Measurements from ENCODE around the gene EMB. TPM values are rescaled to one million over a fixed set of nuclear protein-coding genes. Genes with fewer than 3 reads are reported as not detected.
"Not testable (repeated sequence)": the region's sequence is repeated elsewhere in the genome, so short reads cannot be mapped to it uniquely, and the experiment has no call there.

Gene EMB
- total and polyA plus RNA-seq, 8 donors = 0.93 to 9.3 (median 2.9) TPM

GRCh38 chr5:50415912-50416311 is 25.2 kb downstream of the EMB start:
- 42 to 49% methylated on average over 4 of the region's 4 CpGs for WGBS, 2 donors
- Histone ChIP-seq H3K36me3 (no peaks in the 10 kb centered on the region), H3K27me3 (no peaks in the 10 kb centered on the region), H3K4me3 (no peak overlapping the region), H3K4me1 (no peaks in the 10 kb centered on the region), H3K27ac (no peak overlapping the region), H3K9me3 (no peaks in the 10 kb centered on the region)
- intact Hi-C loops (cut with DNase I) = no loop called here
- ATAC-seq (no peak), FAIRE-seq (no peak), DNase-seq (no peak)
- no peak for TF ChIP-seq CTCF (IDR thresholded peaks at IDR 0.05)

DNA sequence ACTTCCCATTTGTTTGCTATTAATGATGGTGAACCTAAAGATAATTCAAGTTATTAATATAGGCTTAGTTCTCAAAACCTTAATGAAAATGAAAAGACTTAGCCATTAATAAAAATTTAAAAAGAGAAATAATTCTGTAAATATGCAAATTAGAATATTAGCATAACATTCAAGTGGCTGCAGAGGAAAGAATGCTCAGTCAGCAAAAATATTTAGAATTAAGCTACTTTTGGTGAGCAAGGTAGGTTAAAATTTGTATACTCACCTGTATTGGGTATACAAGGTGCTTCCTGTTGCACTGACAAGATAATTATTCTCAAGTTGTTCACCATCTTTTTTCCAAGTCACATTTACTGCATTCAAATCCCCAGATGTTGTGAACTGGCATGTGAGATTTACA is 30.2 kb downstream of the EMB start:
- H3K4me1 ChIP-seq; H3K9me3 ChIP-seq; DNase-seq; H3K4me3 ChIP-seq; intact Hi-C loops (cut with DNase I); H3K27me3 ChIP-seq; H3K36me3 ChIP-seq; H3K27ac ChIP-seq; ATAC-seq: not testable (repeated sequence)
- FAIRE-seq = peak; percentile 74

GRCh38 chr5:50406877-50407276 is 34.2 kb downstream of the EMB start:
- ATAC-seq (no peak), FAIRE-seq (no peak), DNase-seq (no peak)
- Histone ChIP-seq H3K27ac (no peak overlapping the region), H3K4me3 (no peak overlapping the region), H3K36me3 (no peaks in the 10 kb centered on the region), H3K4me1 (no peaks in the 10 kb centered on the region), H3K27me3 (no peaks in the 10 kb centered on the region), H3K9me3 (no peaks in the 10 kb centered on the region)
- WGBS, 2 donors = 37 to 63% methylated on average over 1 of the region's 1 CpG
- intact Hi-C loops (cut with DNase I) = no loop called here
- TF ChIP-seq CTCF (IDR thresholded peaks at IDR 0.05) = no peak

DNA sequence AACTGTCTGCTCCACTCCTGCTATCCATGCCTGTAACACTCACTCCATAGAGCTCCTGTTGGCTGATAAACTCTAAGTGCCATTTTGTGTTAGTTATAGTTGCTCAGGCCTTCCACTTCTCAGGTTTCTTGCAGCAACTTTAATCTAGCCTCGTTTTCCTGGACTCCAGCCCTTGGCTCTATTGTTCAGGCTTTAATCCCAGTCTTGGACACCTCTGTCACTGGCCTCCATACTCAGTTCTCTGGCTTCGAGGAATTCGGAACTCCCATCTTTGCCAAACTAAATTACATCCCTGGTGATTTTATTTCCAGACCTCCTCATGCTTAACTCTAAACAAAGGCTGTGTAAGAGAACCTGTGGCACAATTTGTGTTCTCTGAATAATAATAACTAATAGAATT is 39.8 kb downstream of the EMB start:
- Histone ChIP-seq H3K9me3 (no peaks in the 10 kb centered on the region), H3K27me3 (no peaks in the 10 kb centered on the region), H3K27ac (no peak overlapping the region), H3K36me3 (no peaks in the 10 kb centered on the region), H3K4me3 (no peak overlapping the region), H3K4me1 (no peaks in the 10 kb centered on the region)
- FAIRE-seq (no peak), ATAC-seq (no peak), DNase-seq (no peak)
- 48 to 66% methylated on average over 3 of the region's 3 CpGs for WGBS, 2 donors
- no peak for TF ChIP-seq CTCF (IDR thresholded peaks at IDR 0.05)
- intact Hi-C loops (cut with DNase I) = no loop called here

- H3K4me3 ChIP-seq; DNase-seq; H3K9me3 ChIP-seq; ATAC-seq; H3K27me3 ChIP-seq; intact Hi-C loops (cut with DNase I); H3K27ac ChIP-seq; H3K4me1 ChIP-seq; H3K36me3 ChIP-seq; FAIRE-seq: not testable (repeated sequence)
- whole genome bisulfite sequencing, 2 donors = 44 to 56% methylated on average over 2 of the region's 2 CpGs
Observed at GRCh38 chr5:50393925-50394609, 47.0 kb downstream of the EMB start.

DNA sequence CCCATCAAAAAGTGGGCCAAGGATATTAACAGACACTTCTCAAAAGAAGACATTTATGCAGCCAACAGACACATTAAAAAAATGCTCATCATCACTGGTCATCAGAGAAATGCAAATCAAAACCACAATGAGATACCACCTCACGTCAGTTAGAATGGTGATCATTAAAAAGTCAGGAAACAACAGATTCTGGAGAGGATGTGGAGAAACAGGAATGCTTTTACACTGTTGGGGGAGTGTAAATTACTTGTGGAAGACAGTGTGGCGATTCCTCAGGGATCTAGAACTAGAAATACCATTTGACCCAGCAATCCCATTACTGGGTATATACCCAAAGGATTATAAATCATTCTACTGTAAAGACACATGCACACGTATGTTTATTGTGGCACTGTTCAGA is 48.8 kb downstream of the EMB start:
- H3K4me1 ChIP-seq; ATAC-seq; intact Hi-C loops (cut with DNase I); DNase-seq; FAIRE-seq; H3K27me3 ChIP-seq; H3K4me3 ChIP-seq; H3K9me3 ChIP-seq; H3K36me3 ChIP-seq; H3K27ac ChIP-seq: not testable (repeated sequence)
- 50 to 67% methylated on average over 3 of the region's 3 CpGs for WGBS, 2 donors

- H3K27ac ChIP-seq; H3K27me3 ChIP-seq; intact Hi-C loops (cut with DNase I); H3K4me1 ChIP-seq; H3K36me3 ChIP-seq; DNase-seq; FAIRE-seq; H3K9me3 ChIP-seq; H3K4me3 ChIP-seq; ATAC-seq: not testable (repeated sequence)
- WGBS, 2 donors = 20 to 32% methylated on average over 2 of the region's 2 CpGs
Observed at GRCh38 chr5:50384381-50384780, 56.7 kb downstream of the EMB start.

- intact Hi-C loops (cut with DNase I); H3K36me3 ChIP-seq; H3K9me3 ChIP-seq; H3K4me1 ChIP-seq; H3K4me3 ChIP-seq; H3K27me3 ChIP-seq; FAIRE-seq; ATAC-seq; H3K27ac ChIP-seq: not testable (repeated sequence)
- 74 to 77% methylated on average over 11 of the region's 11 CpGs for WGBS, 2 donors
- peak in 2 of 6 donors; percentile 35 to 55 for DNase-seq
Observed at GRCh38 chr5:50376696-50377095, 64.4 kb downstream of the EMB start.

DNA sequence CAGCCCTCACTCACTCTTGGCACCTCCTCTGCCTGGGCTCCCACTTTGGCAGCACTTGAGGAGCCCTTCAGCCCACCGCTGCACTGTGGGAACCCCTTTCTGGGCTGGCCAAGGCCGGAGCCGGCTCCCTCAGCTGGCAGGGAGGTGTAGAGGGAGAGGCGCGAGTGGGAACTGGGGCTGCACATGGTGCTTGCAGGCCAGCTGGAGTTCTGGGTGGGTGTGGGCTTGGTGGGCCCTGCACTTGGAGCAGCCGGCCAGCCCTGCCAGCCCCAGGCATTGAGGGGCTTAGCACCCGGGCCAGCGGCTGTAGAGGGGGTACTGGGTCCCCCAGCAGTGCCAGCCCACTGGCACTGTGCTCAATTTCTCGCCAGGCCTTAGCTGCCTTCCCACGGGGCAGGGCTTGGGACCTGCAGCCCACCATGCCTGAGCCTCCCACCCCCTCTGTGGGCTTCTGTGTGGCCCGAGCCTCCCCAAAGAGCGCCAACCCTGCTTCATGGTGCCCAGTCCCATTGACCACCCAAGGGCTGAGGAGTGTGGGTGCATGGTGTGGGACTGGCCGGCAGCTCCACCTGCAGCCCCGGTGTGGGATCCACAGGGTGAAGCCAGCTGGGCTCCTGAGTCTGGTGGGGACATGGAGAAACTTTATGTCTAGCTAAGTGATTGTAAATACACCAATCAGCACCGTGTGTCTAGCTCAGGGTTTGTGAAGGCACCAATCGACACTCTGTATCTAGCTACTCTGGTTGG is 71.6 kb downstream of the EMB start:
- ATAC-seq; H3K27ac ChIP-seq; H3K27me3 ChIP-seq; FAIRE-seq; H3K36me3 ChIP-seq; H3K4me3 ChIP-seq; intact Hi-C loops (cut with DNase I); H3K4me1 ChIP-seq; H3K9me3 ChIP-seq: not testable (repeated sequence)
- peak in 2 of 6 donors; percentile 44 to 47 for DNase-seq
- WGBS, 2 donors = 72 to 77% methylated on average over 16 of the region's 16 CpGs

Measured in pancreas (tissue), 10 donors.